ENCODE measurements around the gene BOD1. TPM values are rescaled to one million over a fixed set of nuclear protein-coding genes. Genes with fewer than 3 reads are reported as not detected.
A peak's percentile ranks its signal among the peaks of the same experiment; 100 is the strongest.

BOD1 gene
- total RNA-seq, 4 donors from 2014 or later, result 101 to 157 (median 117) TPM

DNA sequence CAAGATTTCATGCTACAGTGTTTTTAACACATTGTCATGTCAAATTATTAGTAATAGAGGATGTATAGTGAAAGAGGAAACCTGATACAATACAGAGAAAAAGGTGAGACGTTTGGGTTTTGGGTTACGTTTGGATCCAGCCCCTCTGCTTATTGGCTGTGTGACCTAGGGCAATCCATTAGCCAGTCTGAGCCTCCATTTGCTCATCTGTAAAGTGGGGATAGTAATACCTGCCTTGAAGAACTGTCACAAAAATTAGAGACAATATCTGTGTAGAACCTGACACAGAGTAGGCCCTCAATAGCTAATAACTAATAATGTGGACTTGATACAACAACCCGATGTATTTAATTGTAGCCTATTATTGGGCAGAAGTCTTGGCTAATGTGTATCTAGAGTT is 4.3 kb upstream of the BOD1 start:
- ATAC-seq, result no peak
- TF ChIP-seq, protein P1, sequence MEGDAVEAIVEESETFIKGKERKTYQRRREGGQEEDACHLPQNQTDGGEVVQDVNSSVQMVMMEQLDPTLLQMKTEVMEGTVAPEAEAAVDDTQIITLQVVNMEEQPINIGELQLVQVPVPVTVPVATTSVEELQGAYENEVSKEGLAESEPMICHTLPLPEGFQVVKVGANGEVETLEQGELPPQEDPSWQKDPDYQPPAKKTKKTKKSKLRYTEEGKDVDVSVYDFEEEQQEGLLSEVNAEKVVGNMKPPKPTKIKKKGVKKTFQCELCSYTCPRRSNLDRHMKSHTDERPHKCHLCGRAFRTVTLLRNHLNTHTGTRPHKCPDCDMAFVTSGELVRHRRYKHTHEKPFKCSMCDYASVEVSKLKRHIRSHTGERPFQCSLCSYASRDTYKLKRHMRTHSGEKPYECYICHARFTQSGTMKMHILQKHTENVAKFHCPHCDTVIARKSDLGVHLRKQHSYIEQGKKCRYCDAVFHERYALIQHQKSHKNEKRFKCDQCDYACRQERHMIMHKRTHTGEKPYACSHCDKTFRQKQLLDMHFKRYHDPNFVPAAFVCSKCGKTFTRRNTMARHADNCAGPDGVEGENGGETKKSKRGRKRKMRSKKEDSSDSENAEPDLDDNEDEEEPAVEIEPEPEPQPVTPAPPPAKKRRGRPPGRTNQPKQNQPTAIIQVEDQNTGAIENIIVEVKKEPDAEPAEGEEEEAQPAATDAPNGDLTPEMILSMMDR (IDR thresholded peaks at IDR 0.05 in 4 of 5, conservative IDR thresholded peaks at IDR 0.05 in 1 of 5), result no peak
- no peak for TF ChIP-seq POLR2A (IDR thresholded peaks at IDR 0.05)
- Histone ChIP-seq H3K36me3 (no peaks in the 10 kb centered on the region), H3K4me1 (peaks cover 12 to 14% of the 10 kb centered on the region in 2 donors), H3K27me3 (no peaks in the 10 kb centered on the region), H3K4me3 (no peak overlapping the region), H3K9me3 (no peaks in the 10 kb centered on the region), H3K27ac (no peak overlapping the region)
- in situ Hi-C loops (cut with MboI; ENCODE audit: low sequenced_read_pairs in 4 of 4) (loop anchor here (5.0 to 25.0 kb wide), 3 partner anchors 352 to 692 kb away; no protein-coding TSS in a partner anchor), intact Hi-C loops (cut with DNase I; ENCODE audit: low total_unique reads) (no loop called here)
- DNase-seq, result no peak

DNA sequence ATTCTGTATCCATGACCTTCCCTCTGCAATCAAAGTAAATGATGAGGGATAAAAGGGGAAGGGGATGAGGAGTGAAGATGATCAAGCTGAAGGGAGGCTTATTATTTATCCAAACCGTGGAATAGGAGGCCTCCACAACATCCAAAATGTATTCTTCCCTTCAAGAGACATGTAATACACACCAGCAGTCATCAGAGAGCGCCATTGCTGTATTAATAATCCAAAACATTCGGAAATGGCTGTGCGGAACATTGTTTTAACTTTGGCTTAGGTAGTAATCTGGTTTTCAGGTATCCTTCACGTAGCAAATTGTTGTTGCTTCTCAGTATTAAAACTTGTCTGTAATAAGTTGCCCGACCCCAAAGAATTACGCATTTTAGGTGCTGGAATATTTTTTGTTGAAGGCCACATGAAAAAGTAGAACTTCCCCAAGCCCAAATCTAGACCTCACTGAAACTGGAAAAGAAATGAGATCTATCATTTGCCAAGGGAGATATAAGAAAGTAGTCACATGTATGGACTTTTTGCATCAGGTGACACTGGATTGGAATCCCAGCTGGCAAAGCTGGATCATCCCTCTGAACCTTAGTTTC is 2.6 kb upstream of the BOD1 start:
- H3K36me3 ChIP-seq, result no peaks in the 10 kb centered on the region
- in situ Hi-C loops (cut with MboI; ENCODE audit: low sequenced_read_pairs in 4 of 4) (loop anchor here (5.0 to 25.0 kb wide), 5 partner anchors 263 to 693 kb away; partner anchors contain the start of gene CPEB4 (in 2 of the 4)), intact Hi-C loops (cut with DNase I; ENCODE audit: low total_unique reads) (loop anchor here (1.0 to 5.0 kb wide), 4 partner anchors 88 to 354 kb away; no protein-coding TSS in a partner anchor)
- ATAC-seq (no peak), DNase-seq (peak in 1 of 2 donors; percentile 29)
- no peaks in the 10 kb centered on the region for H3K9me3 ChIP-seq
- TF ChIP-seq, protein P1 (IDR thresholded peaks at IDR 0.05 in 4 of 5, conservative IDR thresholded peaks at IDR 0.05 in 1 of 5), result peak; percentile 61 to 93 (median 71)
- TF ChIP-seq POLR2A (IDR thresholded peaks at IDR 0.05), result no peak
- no peaks in the 10 kb centered on the region for H3K27me3 ChIP-seq
- no peak overlapping the region for H3K4me3 ChIP-seq
- peaks cover 20 to 22% of the 10 kb centered on the region in 2 donors for H3K4me1 ChIP-seq
- no peak overlapping the region for H3K27ac ChIP-seq

DNA sequence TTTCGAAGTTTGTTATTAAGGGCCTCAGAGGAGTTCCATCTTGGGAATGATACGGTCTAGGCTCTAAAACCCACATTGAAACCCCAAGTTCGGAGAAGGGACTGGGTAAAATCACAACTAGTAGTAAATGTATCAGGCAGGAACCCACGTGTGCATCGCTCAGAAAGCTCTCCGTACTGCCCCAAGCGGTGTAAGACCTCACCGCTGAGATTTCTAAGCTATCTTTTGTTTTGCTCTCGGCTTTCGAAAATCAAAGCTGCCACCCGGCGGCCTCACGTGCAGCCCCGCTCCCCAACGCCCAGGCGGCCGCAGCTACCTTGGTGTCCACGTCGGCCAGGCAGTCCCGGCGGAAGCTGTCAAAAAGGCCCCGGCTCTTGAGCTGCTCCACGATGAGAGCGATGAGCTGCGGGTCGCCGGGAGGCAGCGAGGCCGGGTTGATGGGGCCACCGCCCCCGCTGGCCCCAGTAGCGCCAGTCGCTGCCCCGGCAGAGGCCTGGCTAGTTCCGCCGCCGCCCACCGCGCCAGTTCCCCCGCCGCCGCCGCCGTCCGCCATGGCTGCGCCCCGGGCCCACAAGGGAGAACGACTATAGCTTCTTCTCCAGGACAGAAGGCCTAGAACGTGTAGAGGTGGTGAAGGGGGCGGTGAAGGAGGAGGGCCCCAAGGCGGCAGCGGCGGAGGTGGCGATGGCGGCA is 420 bp downstream of the BOD1 start:
- ATAC-seq (peak; percentile 73 to 77), DNase-seq (peak; percentile 35 to 61)
- intact Hi-C loops (cut with DNase I; ENCODE audit: low total_unique reads), result loop anchor here (1.0 to 5.0 kb wide), 6 partner anchors 91 to 695 kb away; partner anchors contain the start of gene CPEB4
- peak overlapping the region; percentile 75 to 91 (median 88) for H3K4me3 ChIP-seq
- no peaks in the 10 kb centered on the region for H3K9me3 ChIP-seq
- peaks cover 40 to 49% of the 10 kb centered on the region in 2 donors for H3K4me1 ChIP-seq
- no peaks in the 10 kb centered on the region for H3K27me3 ChIP-seq
- peak overlapping the region; percentile 95 to 98 (median 97) for H3K27ac ChIP-seq
- in situ Hi-C loops (cut with MboI; ENCODE audit: low sequenced_read_pairs in 4 of 4), result loop anchor here (5.0 to 25.0 kb wide), 5 partner anchors 266 to 696 kb away; partner anchors contain the start of gene CPEB4 (in 2 of the 4)
- H3K36me3 ChIP-seq, result peaks cover 0 to 1% of the 10 kb centered on the region in 2 donors
- no peak for TF ChIP-seq POLR2A (IDR thresholded peaks at IDR 0.05)
- TF ChIP-seq, protein P1 (IDR thresholded peaks at IDR 0.05 in 4 of 5, conservative IDR thresholded peaks at IDR 0.05 in 1 of 5), result peak; percentile 46 to 81 (median 67)

GRCh38 chr5:173614591-173614990 is 1.9 kb downstream of the BOD1 start:
- peak overlapping the region; percentile 18 to 91 (median 81) for H3K4me3 ChIP-seq
- intact Hi-C loops (cut with DNase I; ENCODE audit: low total_unique reads) (no loop called here), in situ Hi-C loops (cut with MboI; ENCODE audit: low sequenced_read_pairs in 4 of 4) (loop anchor here (10.0 to 25.0 kb wide), 2 partner anchors 270 to 698 kb away; partner anchors contain the start of gene CPEB4 (in 1 of the 4))
- ATAC-seq (no peak), DNase-seq (no peak)
- no peak for TF ChIP-seq POLR2A (IDR thresholded peaks at IDR 0.05)
- TF ChIP-seq, protein P1 (IDR thresholded peaks at IDR 0.05 in 4 of 5, conservative IDR thresholded peaks at IDR 0.05 in 1 of 5), result no peak
- peaks cover 53 to 56% of the 10 kb centered on the region in 2 donors for H3K4me1 ChIP-seq
- H3K36me3 ChIP-seq, result peaks cover 0 to 10% of the 10 kb centered on the region in 2 donors
- H3K27ac ChIP-seq, result peak overlapping the region in 2 of 4 donors; percentile 15 to 95
- no peaks in the 10 kb centered on the region for H3K27me3 ChIP-seq
- no peaks in the 10 kb centered on the region for H3K9me3 ChIP-seq
